AG20443 (cell line): ENCODE measurements around the gene CREB3L1.
"Not testable (repeated sequence)": the region's sequence is repeated elsewhere in the genome, so short reads cannot be mapped to it uniquely, and the experiment has no call there.

ENCODE experiments used
- DNase-seq: peaks from one replicate; pipeline ENCODE4 v3.0.0; 2012; ENCODE audit warnings: low spot score, mixed read lengths

Gene CREB3L1

DNA sequence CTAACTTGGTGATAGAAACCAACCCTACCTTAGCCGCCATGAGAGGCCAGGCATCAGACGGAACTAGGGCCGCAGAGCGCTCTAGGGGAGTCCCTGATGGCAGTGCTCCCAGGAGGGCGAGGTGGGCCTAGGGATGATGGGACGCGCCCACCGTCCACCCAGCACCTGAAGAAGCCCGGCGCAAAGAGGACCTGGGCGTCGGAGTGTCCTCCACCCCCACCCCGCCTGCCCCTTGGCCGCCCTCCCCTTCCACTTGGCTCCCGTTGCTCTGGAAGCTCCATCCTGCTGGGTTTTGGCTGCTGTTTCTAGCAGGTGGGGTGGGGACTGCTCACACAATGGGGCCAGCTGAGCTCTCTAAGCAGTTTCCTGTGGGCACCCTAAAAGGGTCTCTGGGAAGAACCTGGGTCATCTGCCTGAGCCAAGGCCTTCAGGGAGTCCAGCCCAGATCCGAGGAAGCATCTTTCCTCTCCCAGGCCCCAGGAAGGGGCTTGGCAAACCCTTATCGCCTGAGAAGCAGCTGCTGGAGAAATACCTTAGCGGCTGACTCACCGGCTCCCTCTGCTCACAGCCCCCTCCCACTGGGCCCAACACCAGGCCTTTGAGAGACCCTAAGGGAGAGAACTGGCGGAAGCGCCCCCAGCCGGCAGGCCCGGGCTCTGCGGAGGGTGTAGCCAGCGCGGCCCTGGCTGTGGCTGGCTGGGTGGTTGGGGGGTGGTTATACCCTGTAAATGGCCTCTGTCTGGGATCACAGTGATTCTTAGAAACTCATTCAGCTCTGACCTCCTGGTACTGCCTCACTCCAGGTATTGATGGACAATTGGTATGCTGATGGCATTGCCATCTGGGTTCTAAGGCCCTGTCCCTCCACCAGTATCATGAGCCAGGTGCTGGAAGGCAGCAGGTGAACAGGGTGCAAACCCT, 19.3 kb downstream of the CREB3L1 start:
- peak; percentile 72 for DNase-seq

DNA sequence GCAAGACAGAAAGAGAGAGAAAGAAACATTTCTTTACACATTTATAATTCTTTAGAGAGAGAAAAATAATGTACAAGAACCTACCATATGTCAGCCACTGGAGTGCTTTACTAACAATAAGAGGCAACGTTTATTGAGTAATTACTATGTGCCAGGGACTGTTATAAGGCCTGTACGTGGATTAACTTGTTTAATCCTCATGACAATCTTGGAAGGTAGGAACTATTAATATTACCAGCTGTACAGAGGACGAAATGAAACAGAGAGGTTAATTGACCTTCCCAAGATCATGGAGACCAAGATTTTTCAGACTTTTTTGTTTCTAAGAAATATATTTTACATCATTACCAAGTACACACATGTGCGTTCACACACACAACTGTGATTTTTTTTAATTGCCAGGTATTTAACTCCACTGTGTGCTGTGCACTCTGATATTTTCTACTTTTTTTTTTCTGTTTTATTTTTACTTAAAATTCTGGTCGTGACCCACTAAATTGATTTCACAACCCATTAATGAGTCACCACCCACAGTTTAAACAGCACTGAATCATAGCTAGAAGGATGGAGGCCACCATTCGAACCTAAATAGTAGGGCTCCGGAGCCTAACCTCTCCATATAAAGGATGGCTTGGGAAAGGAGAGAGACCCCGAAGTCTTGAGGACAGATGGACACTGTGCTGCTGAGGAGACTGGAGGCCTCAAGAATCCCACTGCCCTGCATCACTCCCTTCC, 21.4 kb downstream of the CREB3L1 start:
- peak; percentile 75 for DNase-seq

DNA sequence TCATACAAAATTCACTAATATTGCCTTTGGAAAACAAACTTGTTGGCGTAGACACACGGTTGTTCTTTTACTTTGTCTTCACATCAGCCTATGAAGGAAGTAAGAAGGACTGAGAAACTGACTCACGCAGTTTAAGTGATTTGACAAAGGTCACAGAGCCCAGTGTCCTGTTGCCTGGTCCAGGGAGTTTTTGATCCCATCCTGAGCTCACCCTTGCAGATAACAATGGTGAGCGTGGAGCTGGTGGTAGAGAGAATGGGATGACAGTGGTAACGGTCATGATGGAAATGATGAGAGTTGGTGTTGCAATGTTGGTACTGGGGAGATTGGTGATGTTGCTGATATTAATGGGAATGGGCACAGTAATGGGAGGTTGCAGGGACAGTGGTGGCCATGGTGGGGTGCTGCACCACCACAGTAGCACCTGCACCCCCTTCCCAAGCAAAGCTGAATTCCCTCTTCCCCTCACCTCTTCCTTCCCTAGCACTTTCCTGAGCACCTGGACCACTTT, 22.0 kb downstream of the CREB3L1 start:
- no peak for DNase-seq

DNA sequence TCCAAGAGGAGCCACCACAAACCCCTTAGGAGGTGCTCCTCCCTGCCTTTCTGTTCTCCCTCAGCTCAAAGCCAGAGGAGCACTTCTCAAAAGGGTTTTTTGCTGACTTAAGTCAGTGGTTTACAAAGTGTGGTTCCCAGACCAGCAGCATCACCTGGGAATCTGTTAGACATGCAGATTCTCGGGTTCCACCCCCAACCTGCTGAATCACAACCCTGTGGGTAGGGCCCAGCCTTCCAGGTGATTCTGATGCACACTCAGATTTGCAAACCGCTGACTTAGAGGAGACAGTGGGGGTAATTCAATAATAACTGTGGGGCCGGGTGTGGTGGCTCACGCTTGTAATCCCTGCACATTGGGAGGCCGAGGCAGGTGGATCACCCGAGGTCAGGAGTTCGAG, 22.8 kb downstream of the CREB3L1 start:
- DNase-seq, result no peak

DNA sequence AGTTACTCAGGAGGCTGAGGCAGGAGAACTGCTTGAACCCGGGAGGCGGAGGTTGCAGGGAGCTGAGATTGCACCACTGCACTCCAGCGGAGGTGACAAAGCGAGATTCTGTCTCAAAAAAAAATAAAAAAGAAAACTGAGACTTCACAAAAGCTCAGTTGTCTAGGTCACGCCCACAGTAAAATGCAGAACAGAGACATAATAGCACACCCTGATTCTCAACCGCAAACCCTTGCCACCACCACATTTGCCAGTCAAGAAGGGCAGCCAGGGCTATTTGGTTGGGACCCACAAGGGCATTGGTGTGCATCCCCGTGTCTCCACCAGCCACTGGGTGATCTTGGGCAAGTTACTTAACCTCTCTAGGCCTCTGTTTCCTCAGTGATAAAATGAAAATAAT, 25.4 kb downstream of the CREB3L1 start:
- DNase-seq, result no peak

DNA sequence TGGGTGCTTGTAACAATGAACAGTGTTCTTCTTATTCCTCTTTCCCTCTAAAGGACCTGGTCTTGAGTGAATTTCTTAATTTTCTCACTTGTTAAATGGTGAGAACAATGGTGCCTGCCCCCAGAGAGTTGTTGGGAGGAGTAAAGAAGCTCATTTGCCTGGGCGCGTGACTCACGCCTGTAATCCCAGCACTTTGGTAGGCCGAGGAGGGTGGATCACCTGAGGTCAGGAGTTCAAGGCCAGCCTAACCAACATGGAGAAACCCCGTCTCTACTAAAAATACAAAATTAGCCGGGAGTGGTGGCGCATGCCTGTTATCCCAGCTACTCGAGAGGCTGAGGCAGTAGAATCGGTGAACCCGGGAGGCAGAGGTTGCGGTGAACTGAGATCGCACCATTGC, 26.6 kb downstream of the CREB3L1 start:
- DNase-seq, result not testable (repeated sequence)

DNA sequence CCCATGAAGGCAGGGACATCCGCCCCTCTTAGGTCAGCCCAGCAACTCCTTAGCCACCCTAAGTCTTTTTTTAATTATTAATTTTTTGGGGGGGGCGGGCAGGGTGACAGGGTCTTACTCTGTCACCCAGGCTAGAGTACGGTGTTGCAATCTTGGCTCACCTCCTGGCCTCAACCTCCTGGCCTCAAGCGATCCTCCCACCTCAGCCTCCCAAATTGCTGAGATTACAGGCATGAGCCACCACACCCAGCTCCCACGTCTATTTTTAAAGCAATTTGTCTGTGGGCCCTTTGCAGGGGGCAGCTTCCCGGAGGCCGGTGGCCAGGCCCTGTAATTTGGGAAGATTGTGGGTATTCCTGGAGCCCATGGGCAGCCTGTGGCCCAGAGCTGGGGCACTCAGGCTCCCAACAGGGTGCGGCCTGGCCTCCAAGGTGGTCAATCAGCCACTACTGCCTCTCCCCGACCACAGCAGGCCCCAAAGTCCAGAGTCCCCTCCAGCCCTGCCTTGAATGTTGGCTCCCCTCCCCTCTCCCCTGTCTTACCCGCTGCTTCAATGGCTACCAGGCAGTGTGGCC, 27.2 kb downstream of the CREB3L1 start:
- no peak for DNase-seq

DNA sequence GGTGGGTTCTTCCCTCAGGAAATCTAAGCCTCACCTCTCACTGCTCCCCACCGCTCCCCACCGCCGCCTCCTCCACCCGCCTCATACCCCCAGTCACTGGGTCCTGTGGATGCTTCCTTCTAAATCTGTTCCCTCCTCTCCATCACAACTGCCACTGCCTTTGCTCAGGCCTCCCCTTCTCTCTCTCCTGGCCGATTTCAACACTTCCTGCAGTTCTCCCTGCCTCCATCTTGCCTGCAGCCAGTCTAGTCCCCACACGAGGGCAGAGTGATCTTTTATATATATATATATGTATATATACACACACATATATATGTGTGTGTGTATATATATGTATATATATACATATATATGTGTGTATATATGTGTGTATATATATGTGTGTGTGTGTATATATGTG, 27.8 kb downstream of the CREB3L1 start:
- peak; percentile 24 for DNase-seq

DNA sequence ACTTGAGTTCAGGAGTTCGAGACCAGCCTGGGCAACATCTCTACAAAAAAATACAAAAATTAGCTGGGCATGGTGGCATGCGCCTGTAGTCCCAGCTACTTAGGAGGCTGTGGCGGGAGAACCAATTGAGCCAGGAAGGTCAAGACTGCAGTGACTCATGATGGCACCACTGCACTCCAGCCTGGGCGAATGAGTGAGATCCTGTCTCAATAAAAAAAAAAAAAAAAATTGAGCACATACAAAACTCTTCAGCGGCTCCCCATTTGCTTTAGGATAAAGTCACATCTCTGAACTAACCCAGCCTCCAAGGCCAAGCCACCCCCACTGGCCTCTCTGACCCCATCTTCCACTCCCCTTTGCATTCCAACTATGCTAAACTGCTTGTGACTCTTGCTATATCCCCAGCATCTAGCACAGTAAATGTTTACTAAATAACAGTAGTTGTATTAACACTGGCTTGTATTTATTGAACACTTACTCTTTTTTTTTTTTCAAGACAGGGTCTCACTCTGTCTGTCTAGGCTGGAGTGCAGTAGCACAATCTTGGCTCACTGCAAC, 28.9 kb downstream of the CREB3L1 start:
- peak; percentile 16 for DNase-seq

DNA sequence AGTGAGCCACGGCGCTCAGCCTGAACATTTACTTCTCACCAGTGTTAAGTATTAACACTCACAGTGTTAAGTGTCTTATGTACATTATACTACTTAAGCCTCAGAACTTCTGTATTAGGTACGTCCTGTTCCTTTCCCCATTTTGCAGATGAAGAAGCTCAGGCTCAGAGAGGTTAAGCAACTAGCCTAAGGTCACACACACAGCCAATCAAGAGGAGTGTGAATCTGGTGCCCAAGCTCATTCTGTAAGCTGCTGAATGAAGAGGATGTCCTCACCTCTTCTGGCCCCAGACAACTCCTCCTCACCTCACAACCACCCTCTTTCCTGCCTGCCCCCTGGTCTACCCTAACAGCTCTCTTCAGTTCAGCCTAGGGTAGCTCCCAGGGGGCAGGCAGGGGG, 29.9 kb downstream of the CREB3L1 start:
- DNase-seq, result no peak

DNA sequence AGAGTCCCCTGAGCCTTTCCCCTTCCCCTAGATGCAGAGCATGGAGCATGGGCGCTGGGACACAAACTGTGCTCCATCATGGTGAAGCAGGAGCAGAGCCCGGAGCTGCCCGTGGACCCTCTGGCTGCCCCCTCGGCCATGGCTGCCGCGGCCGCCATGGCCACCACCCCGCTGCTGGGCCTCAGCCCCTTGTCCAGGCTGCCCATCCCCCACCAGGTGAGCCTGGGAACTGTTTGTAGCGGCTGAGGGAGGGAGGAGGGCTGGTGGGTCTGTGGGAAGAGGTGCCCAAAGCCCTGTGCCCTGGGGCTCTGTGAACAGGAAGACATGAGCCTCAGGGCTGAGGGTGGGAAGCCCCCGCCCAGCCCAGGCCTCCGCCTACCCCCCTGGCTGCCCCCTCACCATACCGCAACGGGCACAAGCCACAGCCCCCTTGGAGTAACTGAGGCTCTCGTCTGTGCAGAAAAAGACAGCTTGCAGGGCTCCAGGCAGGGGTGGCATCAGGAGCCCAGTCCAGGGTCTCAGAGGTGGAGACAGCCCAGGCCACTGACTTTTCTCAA, 30.4 kb downstream of the CREB3L1 start:
- no peak for DNase-seq

DNA sequence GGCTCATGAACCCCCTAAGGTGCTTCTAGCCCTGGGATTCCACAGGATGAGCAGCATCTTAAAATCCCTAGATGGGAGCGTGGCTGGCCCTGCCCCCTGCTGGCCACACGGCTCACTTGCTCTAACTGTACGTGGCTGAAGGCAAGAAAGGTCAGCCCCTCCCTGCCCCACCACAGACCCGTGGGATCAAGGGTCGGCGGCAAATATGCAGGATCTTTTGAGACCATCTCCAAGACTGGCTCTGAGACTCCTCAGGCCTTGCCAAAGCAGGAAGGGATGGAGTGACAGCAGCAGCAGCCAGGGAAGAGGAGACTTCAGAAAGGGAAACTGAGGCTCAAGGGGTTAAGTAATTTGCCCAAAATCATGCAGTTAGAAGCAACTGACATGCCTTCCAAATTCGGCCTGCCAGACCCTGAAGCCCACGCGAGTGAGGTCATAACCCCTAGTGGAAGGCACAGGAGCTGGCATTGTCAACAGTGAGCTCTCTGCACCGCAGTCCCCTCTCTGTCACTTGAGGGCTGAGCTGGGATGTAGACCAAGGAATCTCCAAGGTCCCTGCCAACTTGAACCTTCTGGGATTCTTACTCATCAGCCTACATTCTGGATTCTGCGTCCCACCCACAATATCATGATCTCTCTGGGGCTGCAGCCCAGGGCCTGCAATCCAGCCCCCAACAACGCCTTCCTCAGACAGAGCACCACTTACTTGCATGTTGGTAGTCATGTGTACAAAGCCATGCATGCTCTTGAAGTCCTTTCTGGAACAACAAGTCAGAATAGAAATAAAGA, 31.4 kb downstream of the CREB3L1 start:
- DNase-seq, result peak; percentile 85

DNA sequence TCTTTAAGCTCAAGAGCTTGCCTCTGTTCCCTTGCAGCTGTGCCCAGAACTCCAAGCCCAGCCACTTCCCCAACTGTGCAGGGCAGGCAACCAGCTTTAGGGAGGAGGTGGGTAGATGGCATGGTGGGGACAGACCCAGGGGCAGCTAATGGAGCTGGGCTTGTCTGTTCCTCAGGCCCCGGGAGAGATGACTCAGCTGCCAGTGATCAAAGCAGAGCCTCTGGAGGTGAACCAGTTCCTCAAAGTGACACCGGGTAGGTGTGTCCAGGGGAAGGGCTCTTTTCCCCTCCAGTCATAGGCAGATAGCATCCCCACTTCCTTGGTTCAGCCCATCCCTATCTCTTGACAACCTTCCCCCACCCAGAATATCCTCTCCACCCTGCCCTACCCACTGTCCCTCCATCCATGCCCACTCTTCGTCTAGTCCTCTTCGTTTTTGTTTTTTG, 32.4 kb downstream of the CREB3L1 start:
- DNase-seq, result no peak

DNA sequence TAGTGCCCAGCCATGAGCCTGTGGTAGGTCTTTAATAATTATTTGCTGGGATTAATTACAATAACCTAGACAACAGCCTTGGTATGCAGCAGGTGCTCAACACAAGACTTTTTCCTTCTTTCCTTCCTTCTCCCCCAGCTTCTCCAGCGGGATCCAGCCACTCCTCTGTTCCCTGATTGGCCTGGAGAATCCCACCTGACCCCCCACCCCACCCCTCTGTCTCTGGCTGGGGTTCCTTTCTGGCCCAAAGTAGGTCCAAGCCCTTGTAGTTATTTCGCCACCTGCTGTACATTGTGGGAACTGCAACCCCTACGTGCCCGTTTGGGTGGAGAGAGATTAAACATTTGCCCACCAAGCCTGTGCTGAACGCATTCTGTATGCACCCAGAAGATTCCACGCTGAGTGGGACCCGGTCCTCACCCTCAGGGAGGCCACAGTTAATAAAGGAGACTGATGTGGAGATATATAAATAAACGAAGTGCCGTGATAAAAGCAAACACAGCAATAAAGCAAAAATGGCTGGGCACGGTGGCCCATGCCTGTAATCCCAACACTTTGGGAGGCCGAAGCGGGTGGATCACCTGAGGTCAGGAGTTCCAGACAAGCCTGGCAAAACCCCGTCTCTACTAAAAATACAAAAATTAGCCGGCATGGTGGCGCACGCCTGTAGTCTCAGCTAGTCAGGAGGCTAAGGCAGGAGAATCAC, 37.7 kb downstream of the CREB3L1 start:
- DNase-seq, result peak; percentile 93

DNA sequence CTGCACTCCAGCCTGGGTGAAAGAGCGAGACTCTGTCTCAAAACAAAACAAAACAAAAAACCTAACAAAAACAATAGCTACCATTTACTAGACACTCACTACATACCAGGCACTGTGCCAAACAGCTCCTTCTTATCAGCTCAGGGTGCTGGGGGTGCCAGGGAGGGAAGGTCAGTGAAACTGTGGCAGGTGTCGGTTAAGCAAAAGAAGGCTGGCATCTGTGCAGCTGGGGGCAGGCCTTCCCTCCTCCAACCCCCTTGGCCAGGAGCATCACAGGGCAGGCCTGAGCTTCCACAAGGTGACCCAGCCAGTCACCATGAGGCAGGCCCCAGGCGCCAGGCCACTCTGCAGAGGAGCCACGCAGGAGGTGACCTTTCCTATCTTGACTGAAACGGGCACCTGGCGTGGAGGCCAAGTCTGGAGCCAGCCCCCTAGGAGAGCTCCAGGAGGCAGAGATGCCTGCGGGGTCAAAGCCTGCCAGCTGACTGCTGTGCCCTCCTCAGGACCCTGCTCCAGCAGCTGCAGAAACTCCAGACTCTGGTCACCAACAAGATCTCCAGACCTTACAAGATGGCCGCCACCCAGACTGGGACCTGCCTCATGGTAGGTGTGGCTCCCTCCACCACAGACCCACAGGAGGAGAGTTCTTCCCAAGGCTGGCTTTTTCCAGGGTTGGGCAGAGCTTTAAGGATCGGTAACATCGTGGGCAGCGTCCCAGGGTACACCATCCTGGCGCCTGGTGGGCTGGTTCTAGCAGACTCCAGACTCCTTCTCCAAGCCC, 38.5 kb downstream of the CREB3L1 start:
- no peak for DNase-seq

DNA sequence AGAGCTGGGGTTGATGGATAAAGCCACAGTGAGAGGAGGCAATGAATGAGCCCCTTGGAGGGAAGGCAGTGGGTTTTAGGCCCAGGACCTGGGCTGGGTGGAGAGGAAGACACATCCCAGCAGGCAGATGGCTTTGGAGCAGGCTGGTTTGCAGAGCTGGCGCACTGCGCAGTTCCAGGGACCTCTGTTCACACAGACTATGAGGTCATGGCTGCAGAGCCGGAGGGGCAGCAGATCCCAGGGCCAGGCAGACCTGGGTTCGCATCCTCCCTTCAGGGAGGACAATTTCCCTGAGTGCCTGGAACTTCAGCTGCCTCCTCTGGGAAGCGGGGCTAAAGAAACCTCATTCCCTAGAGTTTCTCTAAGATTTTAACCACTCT, 41.6 kb downstream of the CREB3L1 start:
- no peak for DNase-seq

DNA sequence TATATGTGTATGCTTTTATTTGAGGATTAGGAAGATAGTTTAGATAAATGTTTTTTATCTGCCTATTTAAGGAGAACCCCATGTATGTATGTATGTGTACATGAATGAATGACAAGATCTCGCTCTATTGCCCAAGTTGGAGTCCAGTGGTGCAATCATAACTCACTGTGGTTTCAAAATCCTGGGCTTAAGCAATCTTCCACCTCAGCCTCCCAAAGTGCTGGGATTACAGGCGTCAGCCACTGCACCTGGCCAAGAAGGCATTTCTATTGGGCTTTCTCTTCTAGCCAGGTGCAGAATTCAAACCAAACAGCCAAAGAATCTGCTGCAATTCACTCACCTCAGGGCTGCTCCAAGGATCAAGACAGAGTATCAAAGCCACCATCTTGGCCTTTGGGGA, 44.3 kb downstream of the CREB3L1 start:
- no peak for DNase-seq

DNA sequence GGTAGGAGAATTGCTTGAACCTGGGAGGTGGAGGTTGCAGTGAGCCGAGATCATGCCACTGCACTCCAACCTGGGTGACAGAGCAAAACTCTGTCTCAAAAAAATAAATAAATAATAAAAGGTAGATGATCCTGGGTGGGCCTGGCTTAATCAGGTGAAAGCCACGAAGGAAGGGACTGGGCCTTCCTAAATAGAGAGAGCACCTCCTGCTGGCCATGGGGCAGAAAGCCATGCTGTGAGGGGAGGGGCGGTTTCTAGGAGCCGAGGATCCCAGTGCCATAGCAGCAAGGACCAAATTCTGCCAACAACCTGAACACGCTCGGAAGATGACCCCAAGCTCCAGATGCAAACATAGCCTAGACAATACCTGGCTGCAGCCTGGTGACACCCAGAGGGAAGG, 45.3 kb downstream of the CREB3L1 start:
- peak; percentile 60 for DNase-seq

DNA sequence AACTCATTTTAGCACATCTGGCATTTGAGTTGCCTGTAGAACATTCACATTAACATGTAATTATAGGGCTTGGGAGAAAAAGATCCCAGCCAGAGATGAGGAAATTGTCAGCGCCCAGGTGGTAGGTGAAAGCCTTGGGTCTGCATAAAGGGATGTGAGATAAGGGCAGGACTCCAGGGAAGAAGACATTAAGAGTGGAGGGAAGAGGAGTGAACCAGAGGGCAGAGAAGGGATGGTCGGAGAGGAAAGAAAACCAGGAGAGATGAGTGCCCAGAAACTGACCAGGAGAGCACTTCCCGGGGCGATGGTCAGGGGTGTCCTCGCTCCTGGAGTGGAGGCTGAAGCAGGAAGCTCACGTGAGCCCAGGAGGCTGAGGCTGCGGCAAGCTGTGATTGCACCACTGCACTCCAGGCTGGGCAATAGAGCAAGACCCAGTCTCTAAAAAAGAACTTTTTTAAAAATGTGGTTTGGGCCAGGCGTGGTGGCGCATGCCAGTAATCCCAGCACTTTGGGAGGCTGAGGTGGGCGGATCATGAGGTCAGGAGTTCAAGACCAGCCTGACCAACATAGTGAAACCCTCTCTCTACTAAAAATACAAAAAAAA, 49.5 kb downstream of the CREB3L1 start:
- no peak for DNase-seq
